ENCODE results near the gene CEP57L1.

- TF ChIP-seq POLR2A (IDR thresholded peaks at IDR 0.05) (no peak), CTCF (IDR thresholded peaks at IDR 0.05) (no peak)
These were observed 58.4 kb downstream of the CEP57L1 start for GRCh38 chr6:109153752-109154151.

Data from adrenal gland (tissue), 5 donors.